ENCODE results near the gene AGO1. TPM values are rescaled to one million over a fixed set of nuclear protein-coding genes. Genes with fewer than 3 reads are reported as not detected.

The AGO1 gene
- total and polyA plus RNA-seq, 2 of the 13 experiments (the other 11 are each of a cell fraction or from before 2014, with no cell fraction given), result 9.2 to 18.6 TPM

DNA sequence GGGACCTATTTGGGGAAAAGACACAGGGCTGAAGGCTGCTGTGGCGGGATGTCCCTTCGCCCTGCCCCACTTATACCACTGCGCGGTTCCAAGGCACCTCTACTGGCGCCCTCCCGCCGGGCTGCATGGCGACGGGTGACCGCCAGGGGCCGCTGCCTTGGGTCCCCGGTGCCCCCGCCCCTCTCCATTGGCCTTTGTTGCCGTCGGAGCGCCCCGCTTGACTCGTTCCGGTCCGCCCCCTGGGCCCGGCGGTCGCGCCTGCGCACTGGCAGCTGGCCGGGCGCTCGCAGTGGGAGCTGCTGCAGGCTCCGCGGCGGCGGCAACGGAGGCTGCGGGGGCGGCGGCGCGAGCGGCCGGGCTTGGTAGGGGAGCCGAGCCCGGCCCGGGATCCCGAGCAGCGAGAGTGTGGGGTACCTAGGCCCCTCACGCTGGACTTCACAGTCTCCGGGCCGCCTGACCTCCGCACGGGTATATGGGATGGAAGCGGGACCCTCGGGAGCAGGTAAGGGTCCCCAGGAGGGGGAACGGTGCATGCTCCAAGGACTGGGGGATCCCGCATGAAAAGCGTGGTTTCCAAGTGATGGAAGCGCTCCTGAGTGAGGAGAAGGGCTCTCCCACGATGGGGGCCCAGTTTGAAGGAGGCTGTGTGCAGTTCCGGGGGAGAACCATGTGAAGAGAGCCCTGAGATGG lies at the start of gene AGO1 (continued):
- TF ChIP-seq, protein P1, sequence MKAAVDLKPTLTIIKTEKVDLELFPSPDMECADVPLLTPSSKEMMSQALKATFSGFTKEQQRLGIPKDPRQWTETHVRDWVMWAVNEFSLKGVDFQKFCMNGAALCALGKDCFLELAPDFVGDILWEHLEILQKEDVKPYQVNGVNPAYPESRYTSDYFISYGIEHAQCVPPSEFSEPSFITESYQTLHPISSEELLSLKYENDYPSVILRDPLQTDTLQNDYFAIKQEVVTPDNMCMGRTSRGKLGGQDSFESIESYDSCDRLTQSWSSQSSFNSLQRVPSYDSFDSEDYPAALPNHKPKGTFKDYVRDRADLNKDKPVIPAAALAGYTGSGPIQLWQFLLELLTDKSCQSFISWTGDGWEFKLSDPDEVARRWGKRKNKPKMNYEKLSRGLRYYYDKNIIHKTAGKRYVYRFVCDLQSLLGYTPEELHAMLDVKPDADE (CRISPR knock-in tag; IDR thresholded peaks at IDR 0.05), result no peak
- TF ChIP-seq, protein P2, sequence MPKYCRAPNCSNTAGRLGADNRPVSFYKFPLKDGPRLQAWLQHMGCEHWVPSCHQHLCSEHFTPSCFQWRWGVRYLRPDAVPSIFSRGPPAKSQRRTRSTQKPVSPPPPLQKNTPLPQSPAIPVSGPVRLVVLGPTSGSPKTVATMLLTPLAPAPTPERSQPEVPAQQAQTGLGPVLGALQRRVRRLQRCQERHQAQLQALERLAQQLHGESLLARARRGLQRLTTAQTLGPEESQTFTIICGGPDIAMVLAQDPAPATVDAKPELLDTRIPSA (CRISPR knock-in tag; IDR thresholded peaks at IDR 0.05; ENCODE audit: borderline replicate concordance), result no peak; the same call in 1 of the 2 replicates
- TF ChIP-seq ZNF687 (CRISPR knock-in tag; IDR thresholded peaks at IDR 0.05), result peak; percentile 69
- TF ChIP-seq SRSF9 (IDR thresholded peaks at IDR 0.05; ENCODE audit: borderline replicate concordance, insufficient read depth, low read depth, low read length, poor library complexity, severe bottlenecking), result no peak
- TF ChIP-seq KDM4B (CRISPR knock-in tag; IDR thresholded peaks at IDR 0.05), result no peak
- TF ChIP-seq, protein P3, sequence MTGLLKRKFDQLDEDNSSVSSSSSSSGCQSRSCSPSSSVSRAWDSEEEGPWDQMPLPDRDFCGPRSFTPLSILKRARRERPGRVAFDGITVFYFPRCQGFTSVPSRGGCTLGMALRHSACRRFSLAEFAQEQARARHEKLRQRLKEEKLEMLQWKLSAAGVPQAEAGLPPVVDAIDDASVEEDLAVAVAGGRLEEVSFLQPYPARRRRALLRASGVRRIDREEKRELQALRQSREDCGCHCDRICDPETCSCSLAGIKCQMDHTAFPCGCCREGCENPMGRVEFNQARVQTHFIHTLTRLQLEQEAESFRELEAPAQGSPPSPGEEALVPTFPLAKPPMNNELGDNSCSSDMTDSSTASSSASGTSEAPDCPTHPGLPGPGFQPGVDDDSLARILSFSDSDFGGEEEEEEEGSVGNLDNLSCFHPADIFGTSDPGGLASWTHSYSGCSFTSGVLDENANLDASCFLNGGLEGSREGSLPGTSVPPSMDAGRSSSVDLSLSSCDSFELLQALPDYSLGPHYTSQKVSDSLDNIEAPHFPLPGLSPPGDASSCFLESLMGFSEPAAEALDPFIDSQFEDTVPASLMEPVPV (CRISPR knock-in tag; IDR thresholded peaks at IDR 0.05), result no peak
- TF ChIP-seq PRDM15 (CRISPR knock-in tag; IDR thresholded peaks at IDR 0.05), result no peak
- TF ChIP-seq ZSCAN31 (CRISPR knock-in tag; IDR thresholded peaks at IDR 0.05; ENCODE audit: low read depth), result peak; percentile 61
- TF ChIP-seq ZBTB3 (CRISPR knock-in tag; IDR thresholded peaks at IDR 0.05; ENCODE audit: borderline replicate concordance, low read depth), result no peak
- TF ChIP-seq, protein P4, sequence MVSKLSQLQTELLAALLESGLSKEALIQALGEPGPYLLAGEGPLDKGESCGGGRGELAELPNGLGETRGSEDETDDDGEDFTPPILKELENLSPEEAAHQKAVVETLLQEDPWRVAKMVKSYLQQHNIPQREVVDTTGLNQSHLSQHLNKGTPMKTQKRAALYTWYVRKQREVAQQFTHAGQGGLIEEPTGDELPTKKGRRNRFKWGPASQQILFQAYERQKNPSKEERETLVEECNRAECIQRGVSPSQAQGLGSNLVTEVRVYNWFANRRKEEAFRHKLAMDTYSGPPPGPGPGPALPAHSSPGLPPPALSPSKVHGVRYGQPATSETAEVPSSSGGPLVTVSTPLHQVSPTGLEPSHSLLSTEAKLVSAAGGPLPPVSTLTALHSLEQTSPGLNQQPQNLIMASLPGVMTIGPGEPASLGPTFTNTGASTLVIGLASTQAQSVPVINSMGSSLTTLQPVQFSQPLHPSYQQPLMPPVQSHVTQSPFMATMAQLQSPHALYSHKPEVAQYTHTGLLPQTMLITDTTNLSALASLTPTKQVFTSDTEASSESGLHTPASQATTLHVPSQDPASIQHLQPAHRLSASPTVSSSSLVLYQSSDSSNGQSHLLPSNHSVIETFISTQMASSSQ (IDR thresholded peaks at IDR 0.05; ENCODE audit: low read depth), result no peak
- TF ChIP-seq, protein P4 (CRISPR knock-in tag; IDR thresholded peaks at IDR 0.05; ENCODE audit: borderline replicate concordance), result no peak
